ENCODE measurements around the gene TAL2. TPM values are rescaled to one million over a fixed set of nuclear protein-coding genes. Genes with fewer than 3 reads are reported as not detected.

Gene TAL2
- total and polyA plus RNA-seq, 9 donors = 8.5 to 27.8 (median 17.7) TPM

DNA sequence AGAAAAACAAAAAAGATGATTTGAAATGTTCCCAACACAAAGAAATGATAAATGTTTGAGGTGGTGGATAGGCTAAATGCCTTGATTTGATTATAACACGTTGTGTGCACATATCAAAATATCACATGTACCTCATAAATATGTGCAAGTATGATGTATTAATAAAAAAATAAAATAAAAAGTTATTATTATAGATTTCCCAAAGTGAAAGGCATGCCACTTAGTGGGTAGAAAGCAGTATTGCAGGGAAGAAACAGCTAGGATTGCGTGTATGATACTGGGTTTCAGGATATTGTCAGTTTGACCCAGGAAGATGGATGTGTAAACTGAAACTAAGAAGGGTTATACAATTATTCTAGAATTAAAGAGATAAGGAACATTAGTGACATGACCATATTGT is 28.5 kb downstream of the TAL2 start:
- H3K27ac ChIP-seq (ENCODE audit: low read length) = no peak overlapping the region
- no peak overlapping the region for H3K4me3 ChIP-seq (ENCODE audit: low read length)
- peaks cover 17% of the 10 kb centered on the region for H3K27me3 ChIP-seq (ENCODE audit: control insufficient read depth, insufficient read depth, low read length)
- 20% methylated on average over 1 of the region's 2 CpGs for WGBS (ENCODE audit: insufficient coverage)
- no peaks in the 10 kb centered on the region for H3K36me3 ChIP-seq (ENCODE audit: control insufficient read depth, insufficient read depth, low read length)
- peaks cover 6% of the 10 kb centered on the region for H3K4me1 ChIP-seq (ENCODE audit: control insufficient read depth, insufficient read depth, low read length)
- no peak for DNase-seq
- no peaks in the 10 kb centered on the region for H3K9me3 ChIP-seq (replicated peaks; ENCODE audit: control insufficient read depth, low read depth, low read length)

DNA sequence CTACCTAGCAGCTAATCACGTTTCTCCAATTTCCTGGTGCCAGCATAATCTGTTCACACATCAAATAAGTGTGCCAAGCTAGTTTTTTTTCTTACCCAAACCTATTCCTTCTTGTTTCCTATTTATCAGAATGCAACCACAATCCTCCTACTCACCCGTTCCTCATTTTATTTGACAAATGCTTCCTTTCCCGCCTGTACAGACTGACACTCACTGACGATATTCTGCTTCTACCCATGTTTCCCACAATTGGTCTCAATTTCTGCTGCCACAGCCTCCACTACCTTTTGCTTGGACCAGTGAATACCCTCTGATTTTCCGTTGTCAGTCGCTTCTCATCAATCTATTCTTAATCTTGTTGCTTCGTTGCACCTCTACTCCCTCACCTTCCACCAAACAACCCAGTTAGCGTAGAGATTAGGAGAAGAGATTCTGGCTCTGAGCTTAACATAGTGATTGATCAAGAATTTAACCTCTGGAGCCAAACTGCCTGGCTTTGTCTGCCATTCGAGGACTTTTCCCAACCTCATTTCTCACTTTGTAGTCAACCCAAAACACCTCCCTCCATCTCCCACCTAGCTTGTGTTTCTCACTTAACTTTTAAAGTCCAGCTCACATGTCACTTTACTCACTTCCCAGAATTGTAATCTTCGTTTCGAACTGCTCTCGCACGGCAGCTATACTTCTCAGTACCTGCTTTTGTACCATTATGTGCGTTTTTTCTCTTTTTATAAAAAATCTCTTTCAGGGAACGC is 31.4 kb downstream of the TAL2 start:
- WGBS (ENCODE audit: insufficient coverage) = 15% methylated on average over 5 of the region's 15 CpGs
- H3K27me3 ChIP-seq (ENCODE audit: control insufficient read depth, insufficient read depth, low read length) = peaks cover 17% of the 10 kb centered on the region
- peaks cover 6% of the 10 kb centered on the region for H3K4me1 ChIP-seq (ENCODE audit: control insufficient read depth, insufficient read depth, low read length)
- peak overlapping the region; percentile 85 for H3K4me3 ChIP-seq (ENCODE audit: low read length)
- no peaks in the 10 kb centered on the region for H3K9me3 ChIP-seq (replicated peaks; ENCODE audit: control insufficient read depth, low read depth, low read length)
- H3K27ac ChIP-seq (ENCODE audit: low read length) = peak overlapping the region; percentile 77
- H3K36me3 ChIP-seq (ENCODE audit: control insufficient read depth, insufficient read depth, low read length) = no peaks in the 10 kb centered on the region
- peak; percentile 38 for DNase-seq

DNA sequence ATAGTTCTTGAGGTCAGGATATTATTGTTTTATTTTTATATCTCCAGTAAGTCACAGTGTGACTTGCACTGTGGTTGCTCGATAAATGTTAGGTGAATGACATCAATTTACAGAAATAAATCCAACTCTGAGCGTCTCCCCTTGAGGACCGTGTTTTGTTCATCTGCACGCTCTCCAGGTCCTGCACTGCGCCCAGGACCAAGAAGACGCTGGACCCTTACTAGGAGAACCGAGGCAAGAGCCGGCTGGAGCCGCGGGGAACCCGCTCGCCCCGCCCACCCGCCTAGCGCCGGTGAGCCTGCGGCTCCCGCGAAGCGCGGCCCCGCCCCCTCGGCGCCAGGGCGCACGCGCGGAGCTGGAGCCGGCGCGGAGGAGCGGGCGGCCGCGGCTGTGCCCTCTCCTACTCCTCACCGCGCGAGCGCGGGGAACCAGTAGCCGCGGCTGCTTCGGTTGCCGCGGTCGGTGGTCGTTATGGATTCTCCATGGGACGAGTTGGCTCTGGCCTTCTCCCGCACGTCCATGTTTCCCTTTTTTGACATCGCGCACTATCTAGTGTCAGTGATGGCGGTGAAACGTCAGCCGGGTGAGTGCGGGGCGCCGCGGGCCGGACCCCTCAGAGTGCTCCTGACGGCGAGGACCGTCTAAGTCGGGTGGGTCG is 32.1 kb downstream of the TAL2 start, which contains the start of gene TMEM38B:
Gene TMEM38B (plus strand): TSS at position 352 of the 658 bp plus-strand sequence. CDS start 120 bp downstream, at position 472.
- H3K27me3 ChIP-seq (ENCODE audit: control insufficient read depth, insufficient read depth, low read length) = peaks cover 17% of the 10 kb centered on the region
- peak within 1 kb of the TSS; percentile 85 for H3K4me3 ChIP-seq (ENCODE audit: low read length)
- no peaks in the 10 kb centered on the region for H3K9me3 ChIP-seq (replicated peaks; ENCODE audit: control insufficient read depth, low read depth, low read length)
- H3K36me3 ChIP-seq (ENCODE audit: control insufficient read depth, insufficient read depth, low read length) = no peaks in the 10 kb centered on the region
- under 1% methylated on average over 57 of the region's 65 CpGs for WGBS (ENCODE audit: insufficient coverage)
- peak; percentile 93 for DNase-seq
- peak within 1 kb of the TSS; percentile 86 for H3K27ac ChIP-seq (ENCODE audit: low read length)
- peaks cover 6% of the 10 kb centered on the region for H3K4me1 ChIP-seq (ENCODE audit: control insufficient read depth, insufficient read depth, low read length)

DNA sequence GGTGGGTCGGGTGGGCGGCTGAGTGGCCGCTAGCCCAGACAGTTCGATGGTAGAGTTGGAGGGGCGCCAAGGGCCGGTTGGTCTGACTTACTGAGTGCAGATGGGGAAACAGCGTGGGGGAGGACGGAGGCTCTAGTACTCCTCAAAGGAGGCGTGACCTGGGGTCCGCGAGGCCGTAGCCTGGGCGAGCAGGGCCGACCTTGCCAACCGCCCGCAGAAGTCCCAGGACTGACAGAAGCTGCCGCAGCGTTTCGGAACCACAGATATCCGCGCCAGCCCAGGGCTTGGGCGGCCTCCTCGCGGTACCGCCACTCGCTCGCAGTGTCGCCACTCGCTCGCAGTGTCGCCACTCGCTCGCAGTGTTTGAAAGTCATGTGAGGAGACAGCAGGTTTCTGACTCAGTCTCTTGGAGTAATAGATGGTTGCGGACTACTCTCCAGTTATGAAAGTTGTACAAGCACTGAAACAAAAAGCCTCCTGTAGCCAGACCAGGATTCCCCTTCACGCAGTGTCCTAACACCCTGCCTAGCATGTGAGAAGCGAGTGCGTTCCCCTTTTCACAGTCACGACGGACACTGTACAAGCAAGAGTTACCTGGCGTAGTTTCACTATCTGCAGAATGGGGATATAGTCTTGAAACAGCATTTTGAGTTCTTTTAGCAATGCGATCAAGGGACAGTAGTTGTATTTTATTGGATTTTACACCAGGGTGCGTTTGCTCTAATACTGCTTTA is 32.8 kb downstream of the TAL2 start:
- DNase-seq = peak; percentile 77
- peak overlapping the region; percentile 86 for H3K27ac ChIP-seq (ENCODE audit: low read length)
- no peaks in the 10 kb centered on the region for H3K9me3 ChIP-seq (replicated peaks; ENCODE audit: control insufficient read depth, low read depth, low read length)
- peak overlapping the region; percentile 85 for H3K4me3 ChIP-seq (ENCODE audit: low read length)
- H3K36me3 ChIP-seq (ENCODE audit: control insufficient read depth, insufficient read depth, low read length) = no peaks in the 10 kb centered on the region
- H3K4me1 ChIP-seq (ENCODE audit: control insufficient read depth, insufficient read depth, low read length) = peaks cover 6% of the 10 kb centered on the region
- WGBS (ENCODE audit: insufficient coverage) = under 1% methylated on average over 31 of the region's 42 CpGs
- H3K27me3 ChIP-seq (ENCODE audit: control insufficient read depth, insufficient read depth, low read length) = peaks cover 17% of the 10 kb centered on the region

DNA sequence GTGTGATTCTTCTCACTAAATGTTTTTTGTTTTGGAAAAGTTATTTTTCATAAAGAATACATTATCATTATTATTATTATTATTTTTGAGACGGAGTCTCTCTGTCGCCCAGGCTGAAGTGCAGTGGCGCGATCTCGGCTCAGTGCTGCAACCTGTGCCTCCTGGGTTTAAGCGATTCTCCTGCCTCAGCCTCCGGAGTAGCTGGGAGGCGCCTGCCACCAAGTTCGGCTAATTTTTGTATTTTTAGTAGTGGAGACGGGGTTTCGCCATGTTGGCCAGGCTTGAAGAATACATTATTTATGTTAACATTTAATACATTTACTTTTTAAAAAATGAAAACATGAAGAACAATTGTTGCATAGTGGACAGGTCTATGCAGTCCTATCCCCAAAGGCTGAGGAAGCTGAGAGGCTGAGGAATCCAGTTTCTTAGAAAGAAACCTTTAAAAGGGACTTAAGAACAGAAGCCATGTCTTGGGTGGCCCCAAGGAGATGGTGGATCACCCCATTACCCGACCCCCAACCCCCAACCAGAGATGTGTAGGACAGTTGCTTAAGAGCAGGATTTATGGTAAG is 34.0 kb downstream of the TAL2 start:
- WGBS (ENCODE audit: insufficient coverage) = 90% methylated on average over 2 of the region's 12 CpGs
- Histone ChIP-seq H3K36me3 (ENCODE audit: control insufficient read depth, insufficient read depth, low read length) (no peaks in the 10 kb centered on the region), H3K27ac (ENCODE audit: low read length) (no peak overlapping the region), H3K4me1 (ENCODE audit: control insufficient read depth, insufficient read depth, low read length) (peaks cover 6% of the 10 kb centered on the region), H3K27me3 (ENCODE audit: control insufficient read depth, insufficient read depth, low read length) (peaks cover 15% of the 10 kb centered on the region), H3K9me3 (replicated peaks; ENCODE audit: control insufficient read depth, low read depth, low read length) (no peaks in the 10 kb centered on the region), H3K4me3 (ENCODE audit: low read length) (peak overlapping the region; percentile 85)
- no peak for DNase-seq

DNA sequence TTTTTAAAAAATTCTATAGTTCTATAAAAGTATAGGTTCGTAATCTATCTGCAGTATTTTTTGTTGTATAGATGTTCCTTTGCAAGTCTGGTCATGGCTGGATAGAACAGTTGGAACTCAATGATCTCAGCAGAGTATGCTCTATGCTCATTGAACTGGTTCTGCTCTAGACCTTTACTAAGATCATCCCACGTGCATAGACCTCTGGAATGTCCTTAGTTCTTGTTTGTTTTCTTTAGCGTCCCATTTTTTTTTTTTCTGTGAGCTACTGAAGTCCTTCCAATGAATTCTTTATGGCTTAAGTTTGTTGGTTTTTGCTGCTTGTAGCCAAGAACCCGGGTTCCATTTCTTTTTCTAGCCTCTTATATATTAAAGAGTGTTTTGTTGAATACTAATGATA is 35.6 kb downstream of the TAL2 start:
- Histone ChIP-seq H3K9me3 (replicated peaks; ENCODE audit: control insufficient read depth, low read depth, low read length) (no peaks in the 10 kb centered on the region), H3K4me3 (ENCODE audit: low read length) (no peak overlapping the region), H3K27me3 (ENCODE audit: control insufficient read depth, insufficient read depth, low read length) (peaks cover 8% of the 10 kb centered on the region), H3K4me1 (ENCODE audit: control insufficient read depth, insufficient read depth, low read length) (peaks cover 6% of the 10 kb centered on the region), H3K36me3 (ENCODE audit: control insufficient read depth, insufficient read depth, low read length) (no peaks in the 10 kb centered on the region), H3K27ac (ENCODE audit: low read length) (no peak overlapping the region)
- no CpG with 5 or more reads among the region's 4 CpGs for WGBS (ENCODE audit: insufficient coverage)
- peak; percentile 11 for DNase-seq

DNA sequence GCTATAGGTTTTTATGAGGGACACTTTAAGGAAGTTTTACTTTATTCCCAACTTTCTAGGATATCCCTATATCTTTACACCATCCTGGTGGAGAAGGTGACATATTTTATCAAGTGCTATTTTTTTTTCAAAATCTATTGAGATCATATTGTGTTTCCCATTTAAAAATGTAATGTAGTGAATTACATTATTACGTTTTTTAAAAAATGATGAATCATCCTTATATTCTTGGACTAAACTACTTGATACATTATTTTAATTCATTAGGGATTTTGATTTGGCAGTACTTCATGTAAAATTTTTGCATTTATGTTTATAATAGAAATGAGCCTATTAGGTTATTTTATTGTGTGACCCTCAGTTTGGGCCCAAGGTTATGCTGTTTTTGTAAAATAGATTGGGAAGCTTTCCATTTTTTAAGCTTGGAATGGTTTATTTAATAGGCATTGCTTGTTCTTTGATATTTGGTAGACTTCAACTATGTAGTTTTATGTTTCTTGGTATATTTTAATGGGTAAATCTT is 36.2 kb downstream of the TAL2 start:
- peaks cover 6% of the 10 kb centered on the region for H3K4me1 ChIP-seq (ENCODE audit: control insufficient read depth, insufficient read depth, low read length)

DNA sequence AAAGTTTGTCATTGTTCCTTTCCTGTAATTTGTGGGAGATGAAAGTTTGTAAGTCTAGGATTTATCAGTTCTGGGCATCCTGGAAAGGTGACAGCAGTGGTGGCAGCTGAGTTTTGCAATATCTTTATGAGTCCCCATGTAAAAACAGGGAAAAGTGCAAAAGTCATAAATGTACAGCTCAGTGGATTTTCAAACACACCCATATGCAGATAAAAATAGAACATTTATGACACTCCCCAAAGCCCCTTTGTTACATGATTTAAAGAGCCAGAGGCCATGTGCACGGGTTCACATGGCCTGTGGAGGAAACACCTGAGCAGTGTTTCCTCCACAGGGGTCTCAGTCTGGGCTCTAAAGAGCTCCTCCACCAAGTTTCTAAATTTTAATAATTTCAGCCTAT is 38.4 kb downstream of the TAL2 start:
- no peak for DNase-seq
- Histone ChIP-seq H3K4me1 (ENCODE audit: control insufficient read depth, insufficient read depth, low read length) (no peaks in the 10 kb centered on the region), H3K9me3 (replicated peaks; ENCODE audit: control insufficient read depth, low read depth, low read length) (no peaks in the 10 kb centered on the region), H3K4me3 (ENCODE audit: low read length) (no peak overlapping the region), H3K27ac (ENCODE audit: low read length) (no peak overlapping the region), H3K36me3 (ENCODE audit: control insufficient read depth, insufficient read depth, low read length) (no peaks in the 10 kb centered on the region), H3K27me3 (ENCODE audit: control insufficient read depth, insufficient read depth, low read length) (no peaks in the 10 kb centered on the region)
- WGBS (ENCODE audit: insufficient coverage) = 38% methylated on average over 1 of the region's 1 CpG

More for the DNA sequence above, 36.2 kb downstream of the TAL2 start:
- Histone ChIP-seq H3K4me3 (ENCODE audit: low read length) (no peak overlapping the region), H3K36me3 (ENCODE audit: control insufficient read depth, insufficient read depth, low read length) (no peaks in the 10 kb centered on the region), H3K27ac (ENCODE audit: low read length) (no peak overlapping the region), H3K9me3 (replicated peaks; ENCODE audit: control insufficient read depth, low read depth, low read length) (no peaks in the 10 kb centered on the region), H3K27me3 (ENCODE audit: control insufficient read depth, insufficient read depth, low read length) (peaks cover 5% of the 10 kb centered on the region)
- peak; percentile 74 for DNase-seq
- WGBS (ENCODE audit: insufficient coverage) = no CpG with 5 or more reads among the region's 1 CpG

DNA sequence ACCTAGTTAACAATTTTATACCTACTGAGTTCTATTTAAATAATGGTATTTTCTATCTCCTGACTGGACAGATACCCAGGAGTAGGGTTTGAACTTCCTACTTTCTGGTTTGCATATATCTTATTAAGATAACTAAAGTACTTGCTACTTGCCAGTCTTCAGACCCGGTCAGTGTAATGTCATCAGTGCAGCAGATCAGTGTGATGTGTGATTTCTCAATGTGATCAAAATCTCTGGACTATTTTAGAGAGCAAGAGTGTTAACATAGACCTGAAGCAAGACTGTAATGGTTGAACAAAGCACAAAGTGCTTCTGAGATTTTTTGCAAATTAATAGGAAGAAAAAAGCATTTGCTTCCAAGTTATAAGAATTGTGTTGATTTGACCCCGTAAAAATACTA is 38.9 kb downstream of the TAL2 start:
- no peak for DNase-seq
- no CpG with 5 or more reads among the region's 2 CpGs for whole genome bisulfite sequencing (ENCODE audit: insufficient coverage)
- Histone ChIP-seq H3K36me3 (ENCODE audit: control insufficient read depth, insufficient read depth, low read length) (peaks cover under 1% of the 10 kb centered on the region), H3K4me3 (ENCODE audit: low read length) (no peak overlapping the region), H3K9me3 (replicated peaks; ENCODE audit: control insufficient read depth, low read depth, low read length) (no peaks in the 10 kb centered on the region), H3K27me3 (ENCODE audit: control insufficient read depth, insufficient read depth, low read length) (no peaks in the 10 kb centered on the region), H3K27ac (ENCODE audit: low read length) (no peak overlapping the region), H3K4me1 (ENCODE audit: control insufficient read depth, insufficient read depth, low read length) (no peaks in the 10 kb centered on the region)
